Measurements from ENCODE around the gene ARHGAP26.
A peak's percentile ranks its signal among the peaks of the same experiment; 100 is the strongest.

ARHGAP26 gene

DNA sequence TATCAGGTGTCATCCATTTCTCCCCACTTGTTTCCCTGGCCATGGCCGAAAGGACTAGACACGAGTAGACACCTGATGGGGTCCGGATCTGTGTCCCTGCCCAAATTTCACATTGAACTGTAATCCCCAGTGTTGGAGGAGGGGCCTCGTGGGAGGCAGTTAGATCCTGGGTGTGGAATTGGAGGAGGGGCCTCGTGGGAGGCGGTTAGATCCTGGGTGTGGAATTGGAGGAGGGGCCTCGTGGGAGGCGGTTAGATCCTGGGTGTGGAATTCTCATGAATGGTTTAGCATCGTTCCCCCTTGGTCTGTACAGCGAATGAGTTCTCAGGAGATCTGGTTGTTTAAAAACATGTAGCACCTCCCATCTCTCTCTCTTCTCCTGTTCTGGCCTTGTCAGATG lies 467.5 kb downstream of the ARHGAP26 start:
- FAIRE-seq, result no peak

GRCh38 chr5:143238620-143239019 lies 468.4 kb downstream of the ARHGAP26 start:
- FAIRE-seq (no peak), DNase-seq (ENCODE audit: insufficient read length, low spot score) (no peak)

More for the DNA sequence above, 467.5 kb downstream of the ARHGAP26 start:
- DNase-seq (ENCODE audit: insufficient read length, low spot score), result no peak

DNA sequence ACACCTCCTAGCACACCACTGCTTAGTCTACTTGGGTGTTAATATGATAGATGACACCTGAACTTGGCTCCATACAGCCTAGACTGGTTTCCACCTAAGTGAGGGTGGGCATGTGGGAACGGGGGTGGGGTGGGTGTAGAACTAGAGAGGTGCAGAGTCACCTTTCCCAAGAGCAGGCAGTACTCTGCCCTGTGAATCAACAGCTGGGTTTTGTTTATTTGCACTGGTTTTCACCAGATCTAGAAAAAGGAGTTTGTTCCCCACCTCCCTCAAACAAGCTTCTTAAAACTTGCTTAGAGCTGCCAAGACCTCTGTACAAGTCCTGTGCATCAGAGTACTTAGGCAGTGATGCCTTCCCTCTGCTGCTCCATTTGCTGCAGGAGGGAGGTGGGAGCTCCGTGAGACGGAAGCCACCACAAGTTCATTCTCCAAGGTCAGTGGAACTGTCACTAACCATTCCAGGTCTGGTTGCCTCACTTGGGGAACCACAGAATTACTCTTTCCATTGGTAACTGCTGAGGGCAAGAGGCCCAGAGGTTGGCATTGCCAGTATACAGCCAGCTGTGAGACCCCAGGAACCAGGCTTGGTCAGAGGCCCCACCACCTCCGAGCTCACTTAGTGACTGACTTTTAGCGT lies 469.8 kb downstream of the ARHGAP26 start:
- FAIRE-seq, result no peak
- DNase-seq (ENCODE audit: insufficient read length, low spot score), result no peak

DNA sequence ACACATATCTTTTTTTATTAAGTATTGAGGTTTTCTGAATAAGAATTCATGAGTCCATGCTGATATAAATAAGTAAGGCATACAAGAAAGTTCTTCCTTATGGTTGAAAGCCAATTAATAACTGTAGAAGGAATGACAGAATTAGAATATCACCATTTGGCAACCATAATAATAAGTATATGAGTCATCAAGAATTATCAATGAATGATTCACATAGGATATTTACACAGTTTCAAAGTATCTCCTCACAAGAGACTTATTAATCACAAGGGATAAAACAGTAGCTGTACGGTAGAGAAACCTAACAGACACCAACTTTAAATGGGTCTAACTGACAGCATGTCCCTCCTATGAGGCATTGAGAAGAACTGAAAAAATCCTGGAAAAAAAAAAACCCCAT lies 471.7 kb downstream of the ARHGAP26 start:
- no peak for DNase-seq (ENCODE audit: insufficient read length, low spot score)
- no peak for FAIRE-seq

DNA sequence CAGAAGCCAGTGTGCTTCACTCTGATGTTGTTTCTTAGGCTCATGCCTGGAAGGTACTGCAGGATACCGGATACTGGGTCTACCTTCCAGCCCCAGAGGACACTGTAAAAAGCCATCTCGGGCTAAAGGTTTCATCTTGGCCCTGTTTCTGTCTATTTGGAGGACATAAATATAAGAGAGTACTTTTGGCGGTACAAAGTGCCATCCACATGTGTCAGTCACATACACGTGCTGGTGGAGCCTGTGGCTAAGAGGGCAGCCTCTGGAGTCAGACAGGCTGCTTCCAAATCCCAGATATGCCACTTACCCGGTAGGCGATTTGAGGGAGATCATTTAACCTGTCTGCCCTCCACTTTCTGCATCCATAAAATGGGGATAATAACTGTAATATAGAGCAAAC lies 472.9 kb downstream of the ARHGAP26 start:
- DNase-seq (ENCODE audit: insufficient read length, low spot score) (no peak), FAIRE-seq (no peak)

DNA sequence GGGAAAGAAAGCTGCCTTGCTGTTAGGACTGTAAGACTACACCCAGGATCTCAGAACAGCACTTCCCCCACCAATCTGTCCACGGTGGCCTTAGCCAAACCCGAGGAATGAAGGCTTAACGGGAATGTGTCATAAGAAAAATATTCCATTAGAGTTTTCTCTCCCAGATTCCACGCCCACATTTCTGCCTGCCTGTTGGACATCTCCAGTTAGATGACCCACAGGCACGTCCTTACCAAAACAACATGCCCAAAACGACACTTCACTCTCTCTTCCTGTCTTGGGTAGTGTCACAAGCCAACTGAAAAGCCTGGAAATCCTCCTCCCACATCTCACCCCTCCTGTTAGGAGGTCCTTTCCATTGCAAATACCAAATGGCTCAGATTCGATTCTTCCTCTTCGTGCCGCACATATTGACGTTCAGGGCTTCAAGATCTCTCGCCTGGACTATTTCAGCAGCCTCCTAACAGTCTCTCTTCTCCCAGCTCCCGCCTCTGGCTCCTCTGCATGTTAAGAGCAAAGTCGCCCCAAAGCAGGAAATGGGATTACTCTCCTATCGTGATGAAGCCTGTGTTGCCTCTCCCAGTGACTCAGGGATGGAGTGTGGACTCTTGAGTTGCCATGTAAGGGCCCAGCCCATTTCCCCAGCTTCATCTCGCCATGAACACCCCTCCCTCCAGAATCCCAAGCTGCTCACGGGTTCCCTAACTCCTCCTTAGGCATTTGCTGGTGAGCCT lies 474.0 kb downstream of the ARHGAP26 start:
- FAIRE-seq, result no peak

GRCh38 chr5:143244990-143245389 lies 474.8 kb downstream of the ARHGAP26 start:
- FAIRE-seq, result no peak
- DNase-seq (ENCODE audit: insufficient read length, low spot score), result no peak

More for the DNA sequence above, 474.0 kb downstream of the ARHGAP26 start:
- no peak for DNase-seq (ENCODE audit: insufficient read length, low spot score)

GRCh38 chr5:143245929-143246561 lies 475.9 kb downstream of the ARHGAP26 start:
- DNase-seq (ENCODE audit: insufficient read length, low spot score), result no peak
- FAIRE-seq, result no peak

GRCh38 chr5:143247134-143247815 lies 477.1 kb downstream of the ARHGAP26 start:
- DNase-seq (ENCODE audit: insufficient read length, low spot score), result no peak
- FAIRE-seq, result no peak

DNA sequence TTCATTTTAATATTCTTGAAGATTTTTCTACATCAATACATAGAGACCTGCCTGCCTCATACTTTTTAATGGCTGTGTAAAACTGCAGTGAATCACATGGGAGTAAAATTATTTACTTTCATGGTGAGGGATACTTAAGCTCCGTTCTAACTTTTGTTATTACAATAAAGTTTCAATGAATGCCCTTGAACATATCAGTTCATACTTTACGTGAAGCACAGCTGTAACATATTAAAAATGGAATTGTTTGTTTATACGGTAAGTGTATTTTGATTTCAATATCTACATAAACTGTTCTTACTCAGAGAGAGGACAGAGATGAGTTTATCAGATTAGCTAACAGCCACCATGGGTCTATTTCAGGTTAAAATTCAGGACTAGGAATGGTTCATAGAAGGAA lies 478.2 kb downstream of the ARHGAP26 start:
- DNase-seq (ENCODE audit: insufficient read length, low spot score), result no peak
- FAIRE-seq, result no peak

GRCh38 chr5:143248822-143249579 lies 478.8 kb downstream of the ARHGAP26 start:
- no peak for DNase-seq (ENCODE audit: insufficient read length, low spot score)

GRCh38 chr5:143249851-143250250 lies 479.7 kb downstream of the ARHGAP26 start:
- no peak for DNase-seq (ENCODE audit: insufficient read length, low spot score)
- FAIRE-seq, result no peak

More at GRCh38 chr5:143248822-143249579, 478.8 kb downstream of the ARHGAP26 start:
- FAIRE-seq, result no peak

DNA sequence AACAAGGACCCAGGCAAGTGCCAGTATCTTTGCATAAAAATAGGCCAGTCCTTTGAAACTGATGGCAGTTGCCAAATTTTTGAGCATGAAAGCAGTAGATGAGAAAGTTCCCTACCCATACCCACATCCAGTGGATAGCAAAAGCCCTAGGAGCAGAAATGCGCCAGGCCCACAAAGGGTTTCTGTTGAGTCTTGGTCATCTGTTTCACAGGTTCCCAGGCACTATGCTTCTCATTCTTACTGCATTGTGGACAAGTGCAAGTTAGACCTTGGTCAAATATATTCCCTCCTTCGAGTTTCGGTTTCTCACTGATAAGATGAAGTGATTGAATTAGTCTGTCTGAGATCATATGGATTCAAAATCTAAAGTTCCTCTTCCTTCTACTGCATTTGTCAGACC lies 481.0 kb downstream of the ARHGAP26 start:
- FAIRE-seq (peak; percentile 47), DNase-seq (ENCODE audit: insufficient read length, low spot score) (no peak)

DNA sequence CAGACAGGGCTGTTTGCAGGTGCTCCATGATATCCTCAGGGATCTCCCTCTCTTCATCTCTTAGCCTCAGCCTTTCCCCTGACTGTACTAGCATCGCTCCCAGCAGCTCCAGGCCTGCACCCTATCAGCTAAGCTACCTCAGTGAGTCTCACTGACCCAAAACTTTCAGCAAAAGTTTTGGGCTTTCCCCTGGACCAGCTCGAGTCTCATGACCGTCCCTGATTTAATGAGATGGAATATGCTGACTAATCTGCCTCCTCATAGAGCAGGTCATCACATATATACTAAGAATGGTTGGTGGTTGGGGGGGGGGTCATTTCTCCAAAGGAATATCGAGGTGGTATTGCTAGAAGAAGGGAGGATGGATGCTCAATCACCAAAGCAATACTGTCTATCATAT lies 481.8 kb downstream of the ARHGAP26 start:
- DNase-seq (ENCODE audit: insufficient read length, low spot score) (no peak), FAIRE-seq (no peak)

DNA sequence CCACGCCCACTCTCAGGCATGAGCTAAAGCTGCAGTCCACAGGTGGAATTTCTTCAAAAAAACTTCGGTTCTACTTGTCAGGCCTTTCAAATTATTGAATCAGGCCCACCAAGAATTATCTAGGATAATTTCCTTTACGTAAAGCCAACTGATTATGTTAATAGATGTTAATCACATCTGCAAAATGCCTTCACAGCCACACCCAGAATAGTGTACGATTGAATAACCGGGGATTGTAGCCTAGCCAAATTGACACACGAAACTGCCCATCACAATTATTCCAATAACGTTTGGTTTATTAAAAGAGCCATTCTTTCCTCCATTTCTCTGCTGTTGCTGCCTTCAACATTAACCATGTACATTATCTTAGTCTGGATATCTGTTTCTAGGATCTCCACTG lies 484.6 kb downstream of the ARHGAP26 start:
- no peak for FAIRE-seq

GRCh38 chr5:143258559-143259253 lies 488.5 kb downstream of the ARHGAP26 start:
- DNase-seq (ENCODE audit: insufficient read length, low spot score) (no peak), FAIRE-seq (no peak)

More for the DNA sequence above, 484.6 kb downstream of the ARHGAP26 start:
- no peak for DNase-seq (ENCODE audit: insufficient read length, low spot score)

DNA sequence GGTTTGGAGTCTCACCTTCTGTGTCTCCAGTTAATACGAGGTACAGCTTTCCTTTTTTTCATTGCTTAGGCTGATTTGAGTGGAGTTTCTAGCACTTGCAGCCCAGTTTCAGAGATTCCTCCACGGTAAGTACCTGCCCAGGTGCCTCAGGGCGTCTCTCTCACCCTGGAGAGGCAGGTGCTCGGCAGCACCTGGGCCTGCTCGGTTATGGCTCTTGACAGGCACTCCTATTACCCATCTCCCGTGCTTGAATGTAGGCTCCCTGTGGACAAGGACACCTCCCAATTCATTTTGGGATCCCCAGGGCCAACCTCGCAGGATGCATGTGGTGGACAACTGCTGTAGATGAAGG lies 489.1 kb downstream of the ARHGAP26 start:
- no peak for DNase-seq (ENCODE audit: insufficient read length, low spot score)
- FAIRE-seq, result no peak

DNA sequence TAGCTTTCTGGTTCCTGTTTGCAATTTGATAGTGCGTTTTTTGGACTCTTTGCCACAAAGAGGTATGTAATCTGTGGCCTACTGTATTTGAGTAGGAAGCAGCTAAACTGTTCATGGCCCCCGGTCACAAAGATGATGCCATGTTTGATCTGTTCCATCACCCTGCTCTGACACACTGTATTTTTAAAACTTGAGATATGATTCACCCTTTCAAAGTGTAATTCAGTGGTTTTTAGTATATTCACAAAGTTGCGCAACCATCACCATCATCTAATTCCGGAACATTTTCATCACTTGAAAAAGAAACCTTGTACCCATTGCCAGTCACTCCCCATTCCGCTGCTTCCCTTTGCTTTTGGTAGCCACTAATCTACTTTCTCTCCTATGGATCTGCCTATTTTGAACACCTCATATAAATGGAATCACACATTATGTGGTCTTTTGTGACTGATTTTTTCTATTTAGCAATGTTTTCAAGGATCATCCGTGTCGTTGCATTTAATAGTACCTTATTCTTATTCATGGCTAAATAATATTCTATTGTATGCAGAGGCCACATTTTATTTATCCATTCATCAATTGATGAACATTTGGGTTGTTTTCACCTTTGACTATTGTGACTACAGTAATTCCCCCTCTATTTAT lies 491.7 kb downstream of the ARHGAP26 start:
- DNase-seq (ENCODE audit: insufficient read length, low spot score), result no peak
- peak; percentile 59 for FAIRE-seq

- DNase-seq (ENCODE audit: insufficient read length, low spot score) (no peak), FAIRE-seq (peak; percentile 68)
These were observed 492.4 kb downstream of the ARHGAP26 start for GRCh38 chr5:143262393-143263174.

Data from GM19239 (cell line).